Loucy (cell line): ENCODE measurements around the gene ZNF138.

Experiments
- H2AFZ ChIP-seq: fragments of 200-600 bp; sonication (generic); 2 replicates; pipeline ENCODE4 v1.6.0; 2016; ENCODE audit warnings: antibody characterized with exemption, mild to moderate bottlenecking, low read length, moderate library complexity
- H3F3A ChIP-seq: fragments of 200-600 bp; 2 replicates; pipeline ENCODE4 v1.6.0; 2016; ENCODE audit warnings: antibody characterized with exemption, low read depth, mild to moderate bottlenecking
- H3K27me3 ChIP-seq: fragments of 200-600 bp; sonication (generic); 2 replicates; pipeline ENCODE4 v1.6.1; 2014; ENCODE audit warnings: low read length, mild to moderate bottlenecking; ENCODE audit not compliant: insufficient read depth, poor library complexity, severe bottlenecking
- H3K36me3 ChIP-seq: fragments of 200-600 bp; sonication (generic); 2 replicates; pipeline ENCODE4 v1.6.1; 2016; ENCODE audit warnings: low read length; ENCODE audit not compliant: insufficient read depth
- H3K4me1 ChIP-seq: fragments of 200-600 bp; sonication (generic); 2 replicates; pipeline ENCODE4 v1.5.1; 2014; ENCODE audit warnings: low read length, mild to moderate bottlenecking; ENCODE audit not compliant: insufficient read depth, poor library complexity, severe bottlenecking
- H3K4me2 ChIP-seq: fragments of 200-600 bp; sonication (generic); 2 replicates; pipeline ENCODE4 v1.6.0; 2014; ENCODE audit warnings: antibody characterized with exemption, low read length, low read depth, mild to moderate bottlenecking; ENCODE audit not compliant: poor library complexity, severe bottlenecking
- H3K4me3 ChIP-seq: fragments of 200-600 bp; sonication (generic); 2 replicates; pipeline ENCODE4 v1.5.1; 2014; ENCODE audit warnings: low read length, mild to moderate bottlenecking, mixed read lengths; ENCODE audit not compliant: poor library complexity, severe bottlenecking
- H3K79me2 ChIP-seq: fragments of 200-600 bp; sonication (generic); 2 replicates; pipeline ENCODE4 v1.6.1; 2014; ENCODE audit warnings: low read length; ENCODE audit not compliant: insufficient read depth
- H3K9ac ChIP-seq: fragments of 200-600 bp; sonication (generic); 2 replicates; pipeline ENCODE4 v1.6.0; 2014; ENCODE audit warnings: mild to moderate bottlenecking, low read depth, low read length, moderate library complexity; ENCODE audit not compliant: poor library complexity, severe bottlenecking
- H3K9me2 ChIP-seq: fragments of 200-600 bp; sonication (generic); replicated peaks from 2 replicates; pipeline ENCODE4 v1.6.1; 2016; ENCODE audit warnings: low read depth, low read length, mixed read lengths
- H3K9me3 ChIP-seq: fragments of 200-600 bp; sonication (generic); 2 replicates; pipeline ENCODE4 v1.6.1; 2014; ENCODE audit warnings: mild to moderate bottlenecking, antibody characterized with exemption, low read length, low read depth; ENCODE audit not compliant: insufficient read depth
- H4K20me1 ChIP-seq: fragments of 200-600 bp; sonication (generic); 2 replicates; pipeline ENCODE4 v1.6.0; 2014; ENCODE audit warnings: antibody characterized with exemption, low read length, mild to moderate bottlenecking; ENCODE audit not compliant: insufficient read depth, poor library complexity, severe bottlenecking
- EZH2phosphoT487 ChIP-seq: fragments of 200-600 bp; IDR thresholded peaks from 2 replicates; pipeline ENCODE4 v1.6.1; 2018; ENCODE audit warnings: antibody characterized with exemption, mild to moderate bottlenecking, moderate library complexity, borderline replicate concordance
- TF ChIP-seq, protein P1 (sequence below): fragments of 200-600 bp; sonication (generic); conservative IDR thresholded peaks from 2 replicates; pipeline ENCODE4 v1.5.1; 2014; ENCODE audit warnings: mild to moderate bottlenecking, antibody characterized with exemption, low read length

ZNF138 gene

GRCh38 chr7:64838691-64839090 is 44.5 kb downstream of the ZNF138 start:
- Histone ChIP-seq H3K9me2 (no peaks in the 10 kb centered on the region), H3K9ac (no peak overlapping the region)

DNA sequence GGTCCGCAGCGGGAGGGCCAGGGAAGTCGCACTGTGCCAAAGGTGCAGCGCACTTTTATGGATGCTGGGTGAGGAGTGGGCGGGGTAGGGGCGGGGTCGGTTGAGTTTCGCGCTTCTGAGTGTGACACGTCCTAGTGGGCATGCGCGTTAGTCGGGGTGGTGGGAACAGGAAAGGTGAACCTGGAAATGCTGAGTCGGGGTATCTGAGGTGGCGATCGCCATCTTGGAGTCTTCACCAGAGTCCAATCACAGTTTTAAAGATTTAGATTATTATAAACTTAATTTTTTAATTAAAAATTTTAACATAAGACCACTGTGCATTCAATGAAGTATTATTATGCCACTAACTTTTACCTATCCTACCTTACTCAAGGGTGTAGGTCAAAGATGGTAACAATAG is 45.7 kb downstream of the ZNF138 start:
- Histone ChIP-seq H3K36me3 (no peaks in the 10 kb centered on the region), H3K9me2 (no peaks in the 10 kb centered on the region), H3K27me3 (no peaks in the 10 kb centered on the region), H3K4me2 (no peak overlapping the region), H3K9me3 (no peaks in the 10 kb centered on the region), H3F3A (no peaks in the 10 kb centered on the region), H3K4me1 (no peaks in the 10 kb centered on the region), H3K9ac (no peak overlapping the region), H4K20me1 (no peaks in the 10 kb centered on the region), H3K79me2 (no peaks in the 10 kb centered on the region), H2AFZ (no peak overlapping the region), H3K4me3 (no peak overlapping the region)
- TF ChIP-seq EZH2phosphoT487 = no peak
- TF ChIP-seq, protein P1, sequence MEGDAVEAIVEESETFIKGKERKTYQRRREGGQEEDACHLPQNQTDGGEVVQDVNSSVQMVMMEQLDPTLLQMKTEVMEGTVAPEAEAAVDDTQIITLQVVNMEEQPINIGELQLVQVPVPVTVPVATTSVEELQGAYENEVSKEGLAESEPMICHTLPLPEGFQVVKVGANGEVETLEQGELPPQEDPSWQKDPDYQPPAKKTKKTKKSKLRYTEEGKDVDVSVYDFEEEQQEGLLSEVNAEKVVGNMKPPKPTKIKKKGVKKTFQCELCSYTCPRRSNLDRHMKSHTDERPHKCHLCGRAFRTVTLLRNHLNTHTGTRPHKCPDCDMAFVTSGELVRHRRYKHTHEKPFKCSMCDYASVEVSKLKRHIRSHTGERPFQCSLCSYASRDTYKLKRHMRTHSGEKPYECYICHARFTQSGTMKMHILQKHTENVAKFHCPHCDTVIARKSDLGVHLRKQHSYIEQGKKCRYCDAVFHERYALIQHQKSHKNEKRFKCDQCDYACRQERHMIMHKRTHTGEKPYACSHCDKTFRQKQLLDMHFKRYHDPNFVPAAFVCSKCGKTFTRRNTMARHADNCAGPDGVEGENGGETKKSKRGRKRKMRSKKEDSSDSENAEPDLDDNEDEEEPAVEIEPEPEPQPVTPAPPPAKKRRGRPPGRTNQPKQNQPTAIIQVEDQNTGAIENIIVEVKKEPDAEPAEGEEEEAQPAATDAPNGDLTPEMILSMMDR = no peak

More at GRCh38 chr7:64838691-64839090, 44.5 kb downstream of the ZNF138 start:
- H3K4me2 ChIP-seq = no peak overlapping the region
- H3K36me3 ChIP-seq = no peaks in the 10 kb centered on the region
- H4K20me1 ChIP-seq = no peaks in the 10 kb centered on the region
- TF ChIP-seq, protein P1 = no peak
- no peak for TF ChIP-seq EZH2phosphoT487
- no peak overlapping the region for H3K4me3 ChIP-seq
- H3K9me3 ChIP-seq = no peaks in the 10 kb centered on the region
- H3F3A ChIP-seq = no peaks in the 10 kb centered on the region
- H3K4me1 ChIP-seq = no peaks in the 10 kb centered on the region
- no peaks in the 10 kb centered on the region for H3K27me3 ChIP-seq
- H2AFZ ChIP-seq = no peak overlapping the region
- no peaks in the 10 kb centered on the region for H3K79me2 ChIP-seq

- no peaks in the 10 kb centered on the region for H3K79me2 ChIP-seq
- H3F3A ChIP-seq = no peaks in the 10 kb centered on the region
- no peak for TF ChIP-seq EZH2phosphoT487
- TF ChIP-seq, protein P1 = peak; percentile 19; the same call in 1 of the 2 replicates
- no peak overlapping the region for H3K4me3 ChIP-seq
- no peaks in the 10 kb centered on the region for H3K9me2 ChIP-seq
- no peak overlapping the region for H3K9ac ChIP-seq
- H3K4me2 ChIP-seq = no peak overlapping the region
- H2AFZ ChIP-seq = no peak overlapping the region
- H3K36me3 ChIP-seq = no peaks in the 10 kb centered on the region
- H3K9me3 ChIP-seq = no peaks in the 10 kb centered on the region
- no peaks in the 10 kb centered on the region for H4K20me1 ChIP-seq
- no peaks in the 10 kb centered on the region for H3K4me1 ChIP-seq
- no peaks in the 10 kb centered on the region for H3K27me3 ChIP-seq
Measured at GRCh38 chr7:64849250-64849923, 55.2 kb downstream of the ZNF138 start.
